Endothelial cell of umbilical vein (primary cell): ENCODE results near the gene RGS21. TPM values are rescaled to one million over a fixed set of nuclear protein-coding genes. Genes with fewer than 3 reads are reported as not detected.

Experiments used
- BruUV-seq: library from RNA; stranded (reverse); fragments of 400-500 nt; replicated peaks from 2 replicates; lab custom pipeline; 2021; lab: Mats Ljungman, UMichigan
- CTCF ChIA-PET: fragments of 300-600, 350-600 bp; sonication (Branson Sonifier 250); formaldehyde crosslinking; loops from one replicate; lab custom pipeline; 2021; ENCODE audit warnings: antibody characterized with exemption, inconsistent platforms; lab: Charles Lee
- POLR2A ChIA-PET: fragments of 300-600, 350-600 bp; sonication (Branson Sonifier 250); formaldehyde crosslinking; loops from one replicate; lab custom pipeline; 2021; ENCODE audit warnings: antibody characterized with exemption, inconsistent platforms; lab: Charles Lee
- DNase-seq: peaks from one replicate; pipeline ENCODE4 v3.0.0-alpha.2; 2011; ENCODE audit warnings: low read depth, low spot score
- FAIRE-seq: peaks from 2 replicates; lab custom pipeline; 2011; peaks lifted over from hg19 to GRCh38; lab: Jason Lieb, UNC
- H2AFZ ChIP-seq: 2 replicates; pipeline ENCODE4 v1.6.0; 2012; ENCODE audit warnings: low read depth, low read length, control low read depth, inconsistent platforms
- H3K27ac ChIP-seq: 2 replicates; pipeline ENCODE4 v1.5.1; 2011; ENCODE audit warnings: low read depth, mild to moderate bottlenecking, control low read depth, low read length, moderate library complexity; ENCODE audit not compliant: insufficient read depth
- H3K27me3 ChIP-seq, 2 experiments: 2 replicates each; pipeline versions ENCODE4 v1.6.0 to v1.6.1; 2011; ENCODE audit warnings: low read length in 2 of 2, mixed read lengths in 1 of 2; ENCODE audit not compliant: control insufficient read depth in 2 of 2, insufficient read depth in 2 of 2
- H3K36me3 ChIP-seq, 2 experiments: 2 replicates in 1 of 2; 3 replicates in 1 of 2; pipeline ENCODE4 v1.5.1; 2011; ENCODE audit warnings: low read length in 2 of 2, mild to moderate bottlenecking in 1 of 2, moderate library complexity in 1 of 2; ENCODE audit not compliant: control insufficient read depth in 2 of 2, insufficient read depth in 2 of 2; ENCODE audit errors: extremely low read depth in 1 of 2
- H3K4me1 ChIP-seq: 3 replicates; pipeline ENCODE4 v1.5.1; 2011; ENCODE audit warnings: mild to moderate bottlenecking, low read length; ENCODE audit not compliant: control insufficient read depth, insufficient read depth; ENCODE audit errors: extremely low read depth
- H3K4me2 ChIP-seq: 2 replicates; pipeline ENCODE4 v1.6.1; 2011; ENCODE audit warnings: low read length, control low read depth, mixed read lengths; ENCODE audit not compliant: insufficient read depth
- H3K4me3 ChIP-seq, 3 experiments: fragments of 200-600 bp in 1 of 3; sonication (generic), shearing (Covaris generic) in 1 of 3; replicated peaks in 1 of 3; 2 replicates each; pipeline ENCODE4 v1.5.1; 2011 to 2016; ENCODE audit warnings: control low read depth in 3 of 3, low read length in 3 of 3, mild to moderate bottlenecking in 2 of 3, inconsistent platforms in 1 of 3, low read depth in 1 of 3, moderate library complexity in 1 of 3; ENCODE audit not compliant: insufficient read depth in 1 of 3
- H3K79me2 ChIP-seq: 2 replicates; pipeline ENCODE4 v1.6.0; 2012; ENCODE audit warnings: low read length, inconsistent platforms; ENCODE audit not compliant: control insufficient read depth, insufficient read depth
- H3K9ac ChIP-seq: replicated peaks from 2 replicates; pipeline ENCODE3; 2011; ENCODE audit warnings: low read length, control low read depth; ENCODE audit not compliant: insufficient read depth; ENCODE audit errors: extremely low read depth
- H3K9me1 ChIP-seq: replicated peaks from 3 replicates; pipeline ENCODE4 v1.6.0; 2011; ENCODE audit warnings: mild to moderate bottlenecking, low read length; ENCODE audit not compliant: control insufficient read depth, insufficient read depth; ENCODE audit errors: extremely low read depth
- H3K9me3 ChIP-seq: replicated peaks from 2 replicates; pipeline ENCODE4 v1.5.1; 2012; ENCODE audit warnings: low read length, inconsistent platforms; ENCODE audit not compliant: control insufficient read depth, insufficient read depth
- H4K20me1 ChIP-seq: replicated peaks from 2 replicates; pipeline ENCODE3; 2011; ENCODE audit warnings: mild to moderate bottlenecking, low read length; ENCODE audit not compliant: control insufficient read depth, insufficient read depth; ENCODE audit errors: extremely low read depth
- EZH2 ChIP-seq: IDR thresholded peaks from 2 replicates; pipeline ENCODE4 v1.6.1; 2012; ENCODE audit warnings: borderline replicate concordance, low read depth, mild to moderate bottlenecking, moderate library complexity, low read length, inconsistent platforms; ENCODE audit not compliant: severe bottlenecking
- FOS ChIP-seq: IDR thresholded peaks from 2 replicates; pipeline ENCODE4 v1.6.1; 2011; ENCODE audit warnings: mild to moderate bottlenecking, low read length, moderate library complexity, borderline replicate concordance; ENCODE audit not compliant: insufficient read depth
- JUN ChIP-seq: IDR thresholded peaks from 2 replicates; pipeline ENCODE4 v1.6.1; 2011; ENCODE audit warnings: borderline replicate concordance, low read depth; ENCODE audit not compliant: insufficient read length, insufficient read depth
- POLR2A ChIP-seq: IDR thresholded peaks from 2 replicates; pipeline ENCODE4 v1.6.1; 2012; ENCODE audit warnings: low read depth, mild to moderate bottlenecking, control low read depth, low read length
- POLR2AphosphoS5 ChIP-seq: IDR thresholded peaks from 2 replicates; pipeline ENCODE4 v1.6.1; 2012; ENCODE audit warnings: low read depth, mild to moderate bottlenecking, control low read depth, low read length, moderate library complexity; ENCODE audit not compliant: insufficient read depth
- dilution Hi-C: fragments of 300-500 bp; cut with MboI; formaldehyde crosslinking; loops from one replicate; pipeline ENCODE4 v1.15.0; 2019; ENCODE audit warnings: low sequenced_read_pairs; ENCODE audit not compliant: extremely low pct_ligation_motif_present
- intact Hi-C: fragments of 100-400 bp; cut with micrococcal nuclease; formaldehyde crosslinking; loops from one replicate; pipeline ENCODE4 v1.10.0; 2022
- polyA plus RNA-seq, 4 experiments: library from polyadenylated mRNA; depleted of rRNA in 3 of 4; stranded (reverse) in 3 of 4; unstranded in 1 of 4; fragments of >200 nt; gene quantifications; 2 replicates each; pipeline versions ENCODE4 v1.2.1 to v1.2.3, GENCODE V29; 2011 to 2012; ENCODE audit warnings: missing spikeins in 1 of 4
- total RNA-seq: library from RNA; stranded (reverse); gene quantifications from 2 replicates; pipeline ENCODE4 v1.2.3, GENCODE V29; 2021
- TF ChIP-seq, protein P1 (sequence below), 2 donors: IDR thresholded peaks; 1 replicate in 1 of 2; 2 replicates in 1 of 2; pipeline ENCODE4 v1.5.1; 2011; ENCODE audit warnings: low read length in 2 of 2, mild to moderate bottlenecking in 2 of 2, moderate library complexity in 2 of 2, control low read depth in 1 of 2, inconsistent platforms in 1 of 2, low read depth in 1 of 2; ENCODE audit not compliant: insufficient read depth in 1 of 2; ENCODE audit errors: extremely low read depth in 1 of 2
- TF ChIP-seq, protein P2 (sequence below): IDR thresholded peaks from 2 replicates; pipeline ENCODE4 v1.6.1; 2011; ENCODE audit not compliant: insufficient read depth, insufficient read length

RGS21 gene
- total and polyA plus RNA-seq, 2 donors (not counting 3 experiments of a cell fraction or from before 2014, with no cell fraction given), result not detected

DNA sequence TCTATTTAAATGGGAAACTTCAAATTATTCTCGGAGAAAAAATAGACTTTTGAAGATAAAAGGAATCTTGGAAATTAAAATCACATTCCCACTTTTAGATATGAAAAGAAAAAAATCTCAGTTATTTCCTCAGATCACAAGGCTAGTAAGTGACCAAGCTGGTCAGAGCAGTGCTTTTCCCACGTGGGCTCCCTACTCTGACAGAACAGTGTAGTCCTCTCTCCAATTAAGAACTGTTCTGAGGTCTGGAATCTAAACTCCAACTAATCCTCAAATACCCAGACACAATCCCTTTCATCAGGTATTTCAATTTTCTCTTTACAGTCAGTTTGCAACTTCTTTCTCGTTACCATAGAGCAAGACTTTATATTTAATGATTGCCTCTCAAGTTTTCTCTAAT is 50.6 kb downstream of the RGS21 start:
- Histone ChIP-seq H3K4me1 (peaks cover 3% of the 10 kb centered on the region), H3K27ac (no peak overlapping the region), H3K9me3 (no peaks in the 10 kb centered on the region), H3K36me3 (no peaks in the 10 kb centered on the region), H3K79me2 (no peaks in the 10 kb centered on the region), H3K27me3 (no peaks in the 10 kb centered on the region), H2AFZ (no peak overlapping the region), H3K4me3 (no peak overlapping the region), H3K9ac (no peak overlapping the region), H4K20me1 (no peaks in the 10 kb centered on the region), H3K4me2 (no peak overlapping the region), H3K9me1 (no peaks in the 10 kb centered on the region)
- no peak for DNase-seq
- intact Hi-C loops, result no loop called here
- dilution Hi-C loops, result no loop called here
- FAIRE-seq, result no peak
- POLR2A ChIA-PET, result no interaction called here
- CTCF ChIA-PET, result no interaction called here
- BruUV-seq, result no TSS peak
- no peak for TF ChIP-seq JUN
- TF ChIP-seq, protein P1, sequence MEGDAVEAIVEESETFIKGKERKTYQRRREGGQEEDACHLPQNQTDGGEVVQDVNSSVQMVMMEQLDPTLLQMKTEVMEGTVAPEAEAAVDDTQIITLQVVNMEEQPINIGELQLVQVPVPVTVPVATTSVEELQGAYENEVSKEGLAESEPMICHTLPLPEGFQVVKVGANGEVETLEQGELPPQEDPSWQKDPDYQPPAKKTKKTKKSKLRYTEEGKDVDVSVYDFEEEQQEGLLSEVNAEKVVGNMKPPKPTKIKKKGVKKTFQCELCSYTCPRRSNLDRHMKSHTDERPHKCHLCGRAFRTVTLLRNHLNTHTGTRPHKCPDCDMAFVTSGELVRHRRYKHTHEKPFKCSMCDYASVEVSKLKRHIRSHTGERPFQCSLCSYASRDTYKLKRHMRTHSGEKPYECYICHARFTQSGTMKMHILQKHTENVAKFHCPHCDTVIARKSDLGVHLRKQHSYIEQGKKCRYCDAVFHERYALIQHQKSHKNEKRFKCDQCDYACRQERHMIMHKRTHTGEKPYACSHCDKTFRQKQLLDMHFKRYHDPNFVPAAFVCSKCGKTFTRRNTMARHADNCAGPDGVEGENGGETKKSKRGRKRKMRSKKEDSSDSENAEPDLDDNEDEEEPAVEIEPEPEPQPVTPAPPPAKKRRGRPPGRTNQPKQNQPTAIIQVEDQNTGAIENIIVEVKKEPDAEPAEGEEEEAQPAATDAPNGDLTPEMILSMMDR (IDR thresholded peaks at IDR 0.05; ENCODE audit: extremely low read depth in 1 of 2, insufficient read depth in 1 of 2, low read depth in 1 of 2, low read length in 2 of 2), result no peak
- TF ChIP-seq FOS, result no peak
- TF ChIP-seq EZH2, result no peak
- TF ChIP-seq POLR2A, result no peak
- TF ChIP-seq, protein P2, sequence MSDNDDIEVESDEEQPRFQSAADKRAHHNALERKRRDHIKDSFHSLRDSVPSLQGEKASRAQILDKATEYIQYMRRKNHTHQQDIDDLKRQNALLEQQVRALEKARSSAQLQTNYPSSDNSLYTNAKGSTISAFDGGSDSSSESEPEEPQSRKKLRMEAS, result no peak
- TF ChIP-seq POLR2AphosphoS5, result no peak
